Activated CD4-positive, alpha-beta T cell treated with anti-CD3 and anti-CD28 coated beads, Interleukin-2, amount 50 U/mL, for 48 hours (primary cell): Measurements from ENCODE around the gene PPHLN1.

Source experiments
- DNase-seq, 2 experiments: peaks; one replicate each; pipeline ENCODE4 v3.0.0-alpha.2; 2020

Gene PPHLN1

DNA sequence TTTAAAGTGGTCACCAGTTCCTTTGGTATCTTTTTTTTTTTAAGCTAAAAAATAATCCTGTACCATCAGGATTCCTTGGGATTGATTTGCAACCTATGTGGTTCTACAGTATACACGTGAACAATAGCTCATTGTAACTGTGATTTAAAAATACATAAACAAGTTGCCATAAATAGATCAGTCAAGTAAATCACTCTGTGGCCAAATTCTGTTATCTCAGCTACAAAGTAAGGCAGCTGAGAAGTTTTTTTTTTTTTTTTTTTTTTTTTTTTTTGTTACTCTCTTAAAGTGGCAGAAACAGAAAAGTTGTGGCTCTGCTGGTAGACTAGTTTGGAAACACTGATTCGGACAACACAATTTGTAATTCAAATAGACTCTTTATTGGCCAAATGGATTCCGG lies 159.0 kb downstream of the PPHLN1 start:
- DNase-seq, result no peak

GRCh38 chr12:42485823-42486222 lies 159.9 kb downstream of the PPHLN1 start:
- DNase-seq, result no peak

GRCh38 chr12:42486407-42486806 lies 160.4 kb downstream of the PPHLN1 start:
- DNase-seq, result no peak

DNA sequence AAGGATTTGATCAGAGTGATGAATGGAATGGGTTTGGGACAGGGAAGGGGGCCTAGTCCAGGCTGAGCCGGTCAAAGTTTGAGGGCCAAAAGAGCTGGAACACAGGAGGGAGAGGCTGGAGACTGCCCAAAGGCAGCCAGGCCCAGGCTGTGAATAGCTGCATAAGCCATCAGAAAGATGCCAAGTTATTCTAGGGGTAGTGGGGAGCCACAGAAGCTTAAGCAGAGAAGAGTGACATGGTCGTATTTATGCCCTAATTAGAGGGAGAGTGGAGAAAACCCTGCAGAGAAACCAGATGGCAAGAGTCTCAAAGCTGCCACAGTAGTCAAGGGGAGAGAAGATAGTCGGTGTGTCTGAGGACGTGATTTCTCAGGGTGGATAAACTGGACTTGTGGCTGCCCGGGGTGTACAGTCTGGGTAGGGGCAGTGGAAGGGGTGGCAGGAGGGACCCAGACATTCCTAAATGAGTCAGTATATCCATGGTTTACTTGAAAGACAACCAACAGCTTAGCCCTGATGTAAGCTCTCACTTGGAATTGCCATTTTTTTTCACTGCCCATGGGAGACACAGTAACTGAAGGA lies 164.4 kb downstream of the PPHLN1 start:
- no peak for DNase-seq
